ENCODE data around the gene MTA1. TPM values are rescaled to one million over a fixed set of nuclear protein-coding genes. Genes with fewer than 3 reads are reported as not detected.

Gene MTA1
- total RNA-seq, 3 donors from 2014 or later (not counting 1 experiment from before 2014, with no cell fraction given) = 104 to 125 (median 112) TPM

- Histone ChIP-seq H3K27ac (ENCODE audit: low read length) (no peak overlapping the region), H3K9me3 (ENCODE audit: control insufficient read depth, insufficient read depth, low read length) (no peaks in the 10 kb centered on the region), H3K4me3 (ENCODE audit: low read length) (no peak overlapping the region), H3K27me3 (ENCODE audit: control insufficient read depth, insufficient read depth, low read length) (no peaks in the 10 kb centered on the region), H3K4me1 (ENCODE audit: control insufficient read depth, insufficient read depth, low read length) (no peaks in the 10 kb centered on the region), H3K36me3 (ENCODE audit: control insufficient read depth, insufficient read depth, low read length) (no peaks in the 10 kb centered on the region)
- Mint-ChIP-seq H3K4me3 (no peak overlapping the region), H3K9me3 (no peaks in the 10 kb centered on the region), H3K36me3 (no peaks in the 10 kb centered on the region), H3K4me1 (peaks cover 0 to 4% of the 10 kb centered on the region in 2 donors), H3K27ac (no peak overlapping the region), H3K27me3 (ENCODE audit: low read depth in 2 of 2) (peaks cover 12 to 18% of the 10 kb centered on the region in 2 donors)
- no peak for DNase-seq
- intact Hi-C loops (cut with micrococcal nuclease) = no loop called here
- no peak for ATAC-seq
- WGBS (ENCODE audit: insufficient coverage) = 94% methylated on average over 16 of the region's 16 CpGs
- TF ChIP-seq, protein P1, sequence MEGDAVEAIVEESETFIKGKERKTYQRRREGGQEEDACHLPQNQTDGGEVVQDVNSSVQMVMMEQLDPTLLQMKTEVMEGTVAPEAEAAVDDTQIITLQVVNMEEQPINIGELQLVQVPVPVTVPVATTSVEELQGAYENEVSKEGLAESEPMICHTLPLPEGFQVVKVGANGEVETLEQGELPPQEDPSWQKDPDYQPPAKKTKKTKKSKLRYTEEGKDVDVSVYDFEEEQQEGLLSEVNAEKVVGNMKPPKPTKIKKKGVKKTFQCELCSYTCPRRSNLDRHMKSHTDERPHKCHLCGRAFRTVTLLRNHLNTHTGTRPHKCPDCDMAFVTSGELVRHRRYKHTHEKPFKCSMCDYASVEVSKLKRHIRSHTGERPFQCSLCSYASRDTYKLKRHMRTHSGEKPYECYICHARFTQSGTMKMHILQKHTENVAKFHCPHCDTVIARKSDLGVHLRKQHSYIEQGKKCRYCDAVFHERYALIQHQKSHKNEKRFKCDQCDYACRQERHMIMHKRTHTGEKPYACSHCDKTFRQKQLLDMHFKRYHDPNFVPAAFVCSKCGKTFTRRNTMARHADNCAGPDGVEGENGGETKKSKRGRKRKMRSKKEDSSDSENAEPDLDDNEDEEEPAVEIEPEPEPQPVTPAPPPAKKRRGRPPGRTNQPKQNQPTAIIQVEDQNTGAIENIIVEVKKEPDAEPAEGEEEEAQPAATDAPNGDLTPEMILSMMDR (IDR thresholded peaks at IDR 0.05) = no peak
These were observed 85.5 kb downstream of the MTA1 start for GRCh38 chr14:105505101-105505500.

GRCh38 chr14:105507247-105507646, 87.6 kb downstream of the MTA1 start:
- H3K4me3 ChIP-seq (ENCODE audit: low read length) = no peak overlapping the region
- DNase-seq (no peak), ATAC-seq (no peak)
- intact Hi-C loops (cut with micrococcal nuclease) = no loop called here
- Mint-ChIP-seq H3K27me3 (ENCODE audit: low read depth in 2 of 2) (peaks cover 18 to 19% of the 10 kb centered on the region in 2 donors), H3K4me1 (peaks cover 0 to 4% of the 10 kb centered on the region in 2 donors), H3K9me3 (no peaks in the 10 kb centered on the region), H3K36me3 (no peaks in the 10 kb centered on the region), H3K27ac (no peak overlapping the region), H3K4me3 (no peak overlapping the region)
- TF ChIP-seq, protein P1 (IDR thresholded peaks at IDR 0.05) = no peak
- WGBS (ENCODE audit: insufficient coverage) = 50% methylated on average over 17 of the region's 17 CpGs
- H3K27ac ChIP-seq (ENCODE audit: low read length) = no peak overlapping the region
- peaks cover 3% of the 10 kb centered on the region for H3K27me3 ChIP-seq (ENCODE audit: control insufficient read depth, insufficient read depth, low read length)
- H3K4me1 ChIP-seq (ENCODE audit: control insufficient read depth, insufficient read depth, low read length) = no peaks in the 10 kb centered on the region
- no peaks in the 10 kb centered on the region for H3K9me3 ChIP-seq (ENCODE audit: control insufficient read depth, insufficient read depth, low read length)
- no peaks in the 10 kb centered on the region for H3K36me3 ChIP-seq (ENCODE audit: control insufficient read depth, insufficient read depth, low read length)

DNA sequence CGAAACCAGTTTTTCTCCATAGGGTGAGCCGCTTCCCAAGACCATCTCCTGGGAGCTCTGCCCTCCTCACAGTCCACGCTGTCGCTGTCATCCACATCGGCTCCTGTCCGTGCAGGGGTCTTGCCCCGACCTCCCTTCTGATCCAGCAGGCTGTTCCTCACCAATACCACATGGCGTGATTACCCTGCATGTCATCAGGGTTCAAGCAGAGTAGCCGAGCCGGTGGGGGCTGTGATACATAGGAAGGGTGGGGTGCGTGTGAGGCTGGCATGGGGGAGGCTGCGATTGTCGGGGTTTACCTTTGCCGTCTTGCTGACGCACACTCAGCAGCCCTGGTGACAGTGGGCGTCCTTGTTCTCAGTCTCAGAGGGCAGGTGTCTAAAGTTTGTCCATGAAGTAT, 88.4 kb downstream of the MTA1 start:
- TF ChIP-seq, protein P1 (IDR thresholded peaks at IDR 0.05) = no peak
- H3K4me3 Mint-ChIP-seq = no peak overlapping the region
- no peaks in the 10 kb centered on the region for H3K9me3 ChIP-seq (ENCODE audit: control insufficient read depth, insufficient read depth, low read length)
- H3K4me1 Mint-ChIP-seq = no peaks in the 10 kb centered on the region
- no peaks in the 10 kb centered on the region for H3K36me3 ChIP-seq (ENCODE audit: control insufficient read depth, insufficient read depth, low read length)
- no peak overlapping the region for H3K4me3 ChIP-seq (ENCODE audit: low read length)
- no peaks in the 10 kb centered on the region for H3K36me3 Mint-ChIP-seq
- 84% methylated on average over 16 of the region's 16 CpGs for WGBS (ENCODE audit: insufficient coverage)
- peaks cover 18 to 19% of the 10 kb centered on the region in 2 donors for H3K27me3 Mint-ChIP-seq (ENCODE audit: low read depth in 2 of 2)
- H3K27me3 ChIP-seq (ENCODE audit: control insufficient read depth, insufficient read depth, low read length) = peaks cover 3% of the 10 kb centered on the region
- H3K27ac Mint-ChIP-seq = no peak overlapping the region
- intact Hi-C loops (cut with micrococcal nuclease) = no loop called here
- ATAC-seq (no peak), DNase-seq (no peak)
- H3K4me1 ChIP-seq (ENCODE audit: control insufficient read depth, insufficient read depth, low read length) = no peaks in the 10 kb centered on the region
- H3K27ac ChIP-seq (ENCODE audit: low read length) = no peak overlapping the region
- H3K9me3 Mint-ChIP-seq = no peaks in the 10 kb centered on the region

GRCh38 chr14:105508601-105509000, 89.0 kb downstream of the MTA1 start:
- no peaks in the 10 kb centered on the region for H3K9me3 Mint-ChIP-seq
- 86% methylated on average over 12 of the region's 12 CpGs for WGBS (ENCODE audit: insufficient coverage)
- ATAC-seq = no peak
- no peaks in the 10 kb centered on the region for H3K36me3 ChIP-seq (ENCODE audit: control insufficient read depth, insufficient read depth, low read length)
- peaks cover 3% of the 10 kb centered on the region for H3K27me3 ChIP-seq (ENCODE audit: control insufficient read depth, insufficient read depth, low read length)
- H3K4me1 ChIP-seq (ENCODE audit: control insufficient read depth, insufficient read depth, low read length) = no peaks in the 10 kb centered on the region
- no peaks in the 10 kb centered on the region for H3K36me3 Mint-ChIP-seq
- peaks cover 18 to 22% of the 10 kb centered on the region in 2 donors for H3K27me3 Mint-ChIP-seq (ENCODE audit: low read depth in 2 of 2)
- no peaks in the 10 kb centered on the region for H3K9me3 ChIP-seq (ENCODE audit: control insufficient read depth, insufficient read depth, low read length)
- H3K4me3 ChIP-seq (ENCODE audit: low read length) = no peak overlapping the region
- no peak for DNase-seq
- no peaks in the 10 kb centered on the region for H3K4me1 Mint-ChIP-seq
- H3K27ac Mint-ChIP-seq = no peak overlapping the region
- no peak overlapping the region for H3K4me3 Mint-ChIP-seq
- intact Hi-C loops (cut with micrococcal nuclease) = no loop called here
- TF ChIP-seq, protein P1 (IDR thresholded peaks at IDR 0.05) = no peak
- no peak overlapping the region for H3K27ac ChIP-seq (ENCODE audit: low read length)

Measured in natural killer cell (primary cell).